ENCODE results near the gene AGPAT1. TPM values are rescaled to one million over a fixed set of nuclear protein-coding genes. Genes with fewer than 3 reads are reported as not detected.

Gene AGPAT1
- polyA plus RNA-seq, 2 of the 4 experiments (the other 2 are of a cell fraction): 29.4 to 40.6 TPM

DNA sequence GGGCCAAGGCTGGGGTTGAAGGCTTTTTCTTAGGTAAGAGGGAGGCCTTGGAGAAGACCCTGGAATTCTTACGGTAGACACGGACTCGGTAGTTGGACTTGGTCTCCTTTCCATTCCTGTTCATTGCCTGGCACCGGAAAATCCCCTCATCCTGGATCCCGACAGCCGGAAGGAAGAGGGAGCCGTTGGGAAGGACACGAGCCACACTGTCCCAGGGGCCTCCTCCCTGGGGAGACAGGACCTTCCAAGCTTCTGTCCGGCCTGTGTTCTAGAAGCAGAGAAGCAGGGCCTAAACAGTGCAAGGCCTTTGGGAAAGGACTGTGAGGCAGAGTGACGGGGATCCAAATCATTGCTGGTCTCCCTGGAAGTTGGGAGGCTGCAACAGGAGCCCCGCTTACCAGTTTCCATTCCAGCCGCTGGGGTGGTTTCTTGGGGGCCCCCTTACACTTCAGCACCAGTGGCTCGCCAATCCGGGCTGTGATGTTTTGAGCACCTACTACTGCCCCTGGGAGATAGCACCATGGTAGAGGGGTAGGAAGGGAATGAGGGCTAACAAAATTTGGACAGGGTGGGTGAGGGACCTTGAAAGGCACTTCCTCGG is 7.7 kb upstream of the AGPAT1 start:
- DNase-seq (ENCODE audit: low read depth in 1 of 2, low spot score in 1 of 2): no peak
- TF ChIP-seq E2F6 (IDR thresholded peaks at IDR 0.05; ENCODE audit: borderline replicate concordance, low read depth) (no peak), BCL3 (IDR thresholded peaks at IDR 0.05) (no peak), RCOR1 (IDR thresholded peaks at IDR 0.05; ENCODE audit: low read depth, low read length) (no peak), CEBPB (IDR thresholded peaks at IDR 0.05) (no peak), HES2 (IDR thresholded peaks at IDR 0.05) (no peak), HOXB5 (CRISPR knock-in tag; IDR thresholded peaks at IDR 0.05) (no peak), KDM5A (IDR thresholded peaks at IDR 0.05) (no peak), FOXS1 (CRISPR knock-in tag; IDR thresholded peaks at IDR 0.05) (no peak), FOSL2 (IDR thresholded peaks at IDR 0.05) (no peak), FOSL2 (CRISPR knock-in tag; IDR thresholded peaks at IDR 0.05) (no peak), CHD4 (IDR thresholded peaks at IDR 0.05; ENCODE audit: borderline replicate concordance) (no peak), ZSCAN20 (CRISPR knock-in tag; IDR thresholded peaks at IDR 0.05) (no peak), PBX3 (IDR thresholded peaks at IDR 0.05) (no peak), SREBF2 (IDR thresholded peaks at IDR 0.05) (no peak), KDM1A (IDR thresholded peaks at IDR 0.05; ENCODE audit: low read depth) (no peak)
- TF ChIP-seq, protein P1, sequence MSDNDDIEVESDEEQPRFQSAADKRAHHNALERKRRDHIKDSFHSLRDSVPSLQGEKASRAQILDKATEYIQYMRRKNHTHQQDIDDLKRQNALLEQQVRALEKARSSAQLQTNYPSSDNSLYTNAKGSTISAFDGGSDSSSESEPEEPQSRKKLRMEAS (IDR thresholded peaks at IDR 0.05): no peak
- TF ChIP-seq, protein P2, sequence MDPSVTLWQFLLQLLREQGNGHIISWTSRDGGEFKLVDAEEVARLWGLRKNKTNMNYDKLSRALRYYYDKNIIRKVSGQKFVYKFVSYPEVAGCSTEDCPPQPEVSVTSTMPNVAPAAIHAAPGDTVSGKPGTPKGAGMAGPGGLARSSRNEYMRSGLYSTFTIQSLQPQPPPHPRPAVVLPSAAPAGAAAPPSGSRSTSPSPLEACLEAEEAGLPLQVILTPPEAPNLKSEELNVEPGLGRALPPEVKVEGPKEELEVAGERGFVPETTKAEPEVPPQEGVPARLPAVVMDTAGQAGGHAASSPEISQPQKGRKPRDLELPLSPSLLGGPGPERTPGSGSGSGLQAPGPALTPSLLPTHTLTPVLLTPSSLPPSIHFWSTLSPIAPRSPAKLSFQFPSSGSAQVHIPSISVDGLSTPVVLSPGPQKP (IDR thresholded peaks at IDR 0.05; ENCODE audit: low read depth, low read length): no peak
- TF ChIP-seq, protein P3, sequence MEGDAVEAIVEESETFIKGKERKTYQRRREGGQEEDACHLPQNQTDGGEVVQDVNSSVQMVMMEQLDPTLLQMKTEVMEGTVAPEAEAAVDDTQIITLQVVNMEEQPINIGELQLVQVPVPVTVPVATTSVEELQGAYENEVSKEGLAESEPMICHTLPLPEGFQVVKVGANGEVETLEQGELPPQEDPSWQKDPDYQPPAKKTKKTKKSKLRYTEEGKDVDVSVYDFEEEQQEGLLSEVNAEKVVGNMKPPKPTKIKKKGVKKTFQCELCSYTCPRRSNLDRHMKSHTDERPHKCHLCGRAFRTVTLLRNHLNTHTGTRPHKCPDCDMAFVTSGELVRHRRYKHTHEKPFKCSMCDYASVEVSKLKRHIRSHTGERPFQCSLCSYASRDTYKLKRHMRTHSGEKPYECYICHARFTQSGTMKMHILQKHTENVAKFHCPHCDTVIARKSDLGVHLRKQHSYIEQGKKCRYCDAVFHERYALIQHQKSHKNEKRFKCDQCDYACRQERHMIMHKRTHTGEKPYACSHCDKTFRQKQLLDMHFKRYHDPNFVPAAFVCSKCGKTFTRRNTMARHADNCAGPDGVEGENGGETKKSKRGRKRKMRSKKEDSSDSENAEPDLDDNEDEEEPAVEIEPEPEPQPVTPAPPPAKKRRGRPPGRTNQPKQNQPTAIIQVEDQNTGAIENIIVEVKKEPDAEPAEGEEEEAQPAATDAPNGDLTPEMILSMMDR (IDR thresholded peaks at IDR 0.05): no peak
- TF ChIP-seq, protein P4, sequence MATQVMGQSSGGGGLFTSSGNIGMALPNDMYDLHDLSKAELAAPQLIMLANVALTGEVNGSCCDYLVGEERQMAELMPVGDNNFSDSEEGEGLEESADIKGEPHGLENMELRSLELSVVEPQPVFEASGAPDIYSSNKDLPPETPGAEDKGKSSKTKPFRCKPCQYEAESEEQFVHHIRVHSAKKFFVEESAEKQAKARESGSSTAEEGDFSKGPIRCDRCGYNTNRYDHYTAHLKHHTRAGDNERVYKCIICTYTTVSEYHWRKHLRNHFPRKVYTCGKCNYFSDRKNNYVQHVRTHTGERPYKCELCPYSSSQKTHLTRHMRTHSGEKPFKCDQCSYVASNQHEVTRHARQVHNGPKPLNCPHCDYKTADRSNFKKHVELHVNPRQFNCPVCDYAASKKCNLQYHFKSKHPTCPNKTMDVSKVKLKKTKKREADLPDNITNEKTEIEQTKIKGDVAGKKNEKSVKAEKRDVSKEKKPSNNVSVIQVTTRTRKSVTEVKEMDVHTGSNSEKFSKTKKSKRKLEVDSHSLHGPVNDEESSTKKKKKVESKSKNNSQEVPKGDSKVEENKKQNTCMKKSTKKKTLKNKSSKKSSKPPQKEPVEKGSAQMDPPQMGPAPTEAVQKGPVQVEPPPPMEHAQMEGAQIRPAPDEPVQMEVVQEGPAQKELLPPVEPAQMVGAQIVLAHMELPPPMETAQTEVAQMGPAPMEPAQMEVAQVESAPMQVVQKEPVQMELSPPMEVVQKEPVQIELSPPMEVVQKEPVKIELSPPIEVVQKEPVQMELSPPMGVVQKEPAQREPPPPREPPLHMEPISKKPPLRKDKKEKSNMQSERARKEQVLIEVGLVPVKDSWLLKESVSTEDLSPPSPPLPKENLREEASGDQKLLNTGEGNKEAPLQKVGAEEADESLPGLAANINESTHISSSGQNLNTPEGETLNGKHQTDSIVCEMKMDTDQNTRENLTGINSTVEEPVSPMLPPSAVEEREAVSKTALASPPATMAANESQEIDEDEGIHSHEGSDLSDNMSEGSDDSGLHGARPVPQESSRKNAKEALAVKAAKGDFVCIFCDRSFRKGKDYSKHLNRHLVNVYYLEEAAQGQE (IDR thresholded peaks at IDR 0.05): no peak
- TF ChIP-seq, protein P5, sequence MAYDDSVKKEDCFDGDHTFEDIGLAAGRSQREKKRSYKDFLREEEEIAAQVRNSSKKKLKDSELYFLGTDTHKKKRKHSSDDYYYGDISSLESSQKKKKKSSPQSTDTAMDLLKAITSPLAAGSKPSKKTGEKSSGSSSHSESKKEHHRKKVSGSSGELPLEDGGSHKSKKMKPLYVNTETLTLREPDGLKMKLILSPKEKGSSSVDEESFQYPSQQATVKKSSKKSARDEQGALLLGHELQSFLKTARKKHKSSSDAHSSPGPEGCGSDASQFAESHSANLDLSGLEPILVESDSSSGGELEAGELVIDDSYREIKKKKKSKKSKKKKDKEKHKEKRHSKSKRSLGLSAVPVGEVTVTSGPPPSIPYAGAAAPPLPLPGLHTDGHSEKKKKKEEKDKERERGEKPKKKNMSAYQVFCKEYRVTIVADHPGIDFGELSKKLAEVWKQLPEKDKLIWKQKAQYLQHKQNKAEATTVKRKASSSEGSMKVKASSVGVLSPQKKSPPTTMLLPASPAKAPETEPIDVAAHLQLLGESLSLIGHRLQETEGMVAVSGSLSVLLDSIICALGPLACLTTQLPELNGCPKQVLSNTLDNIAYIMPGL (CRISPR knock-in tag; IDR thresholded peaks at IDR 0.05; ENCODE audit: borderline replicate concordance): no peak
- H3K4me2 ChIP-seq: no peak overlapping the region
- 89% methylated on average over 13 of the region's 15 CpGs for WGBS (ENCODE audit: missing lambda C conversion rate)
- ATAC-seq: no peak
- ChIA-PET CTCF (interaction anchor here (1.6 to 1.7 kb wide), 2 partner anchors 11 to 12 kb away, joined by 5 to 6 read pairs; no protein-coding TSS in a partner anchor), POLR2A (no interaction called here)
- H3K9me3 ChIP-seq: no peaks in the 10 kb centered on the region
- no peak overlapping the region for H3K27ac ChIP-seq
- no peak for FAIRE-seq
- H3K4me3 ChIP-seq: no peak overlapping the region
- peaks cover 28% of the 10 kb centered on the region for H3K4me1 ChIP-seq
